ENCODE results near the gene BTBD10. TPM values are rescaled to one million over a fixed set of nuclear protein-coding genes. Genes with fewer than 3 reads are reported as not detected.
"Not testable (repeated sequence)": the region's sequence is repeated elsewhere in the genome, so short reads cannot be mapped to it uniquely, and the experiment has no call there.

The BTBD10 gene
- total and polyA plus RNA-seq, 2 experiments from 2014 or later = 21.3 to 44.1 TPM

DNA sequence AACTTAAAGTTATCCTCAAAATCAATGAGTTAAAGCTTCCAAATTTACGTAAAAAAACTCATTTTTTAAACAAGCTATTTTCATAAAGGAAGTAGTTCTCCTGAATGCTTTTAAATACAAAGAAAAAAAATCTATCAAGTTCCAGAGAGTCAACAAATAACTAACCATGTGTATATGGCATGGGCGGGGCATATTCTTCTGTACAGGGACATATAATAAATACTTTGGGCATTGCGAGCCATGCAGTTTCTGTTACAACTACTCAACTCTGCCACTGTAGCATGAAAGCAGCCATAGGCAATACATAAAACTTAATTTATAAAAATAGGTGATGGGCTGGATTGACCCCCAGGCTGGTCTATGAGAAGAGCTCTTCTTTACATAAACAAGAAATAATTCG lies 57.8 kb downstream of the BTBD10 start:
- no peak for DNase-seq (ENCODE audit: low spot score)
- Histone ChIP-seq H3K27me3 (no peaks in the 10 kb centered on the region), H3K4me1 (ENCODE audit: insufficient read depth) (no peaks in the 10 kb centered on the region), H3K4me3 (no peak overlapping the region), H3K27ac (no peak overlapping the region), H3K9me3 (ENCODE audit: low read depth) (no peaks in the 10 kb centered on the region), H3K4me2 (no peak overlapping the region), H3K79me2 (no peaks in the 10 kb centered on the region), H3K9me2 (replicated peaks; ENCODE audit: insufficient read depth) (no peaks in the 10 kb centered on the region), H2AFZ (no peak overlapping the region), H3K36me3 (replicated peaks; ENCODE audit: insufficient read depth, low read depth) (no peaks in the 10 kb centered on the region), H4K20me1 (ENCODE audit: insufficient read depth, poor library complexity, severe bottlenecking) (no peaks in the 10 kb centered on the region)
- WGBS (ENCODE audit: low lambda C conversion rate, missing lambda C conversion rate) = 96% methylated on average over 4 of the region's 4 CpGs
- TF ChIP-seq EZH2phosphoT487 (IDR thresholded peaks at IDR 0.05; ENCODE audit: low read depth, severe bottlenecking, unreplicated experiment) (no peak), EZH2 (IDR thresholded peaks at IDR 0.05; ENCODE audit: borderline replicate concordance) (no peak), CTCF (IDR thresholded peaks at IDR 0.05; ENCODE audit: poor library complexity) (no peak)

- not testable (repeated sequence) for H3K9me3 ChIP-seq (ENCODE audit: low read depth); H3K27me3 ChIP-seq; H4K20me1 ChIP-seq (ENCODE audit: insufficient read depth, poor library complexity, severe bottlenecking); H3K79me2 ChIP-seq; DNase-seq (ENCODE audit: low spot score); H3K9me2 ChIP-seq (replicated peaks; ENCODE audit: insufficient read depth); H3K36me3 ChIP-seq (replicated peaks; ENCODE audit: insufficient read depth, low read depth); H3K4me2 ChIP-seq; H3K4me1 ChIP-seq (ENCODE audit: insufficient read depth); H2AFZ ChIP-seq; H3K27ac ChIP-seq; H3K4me3 ChIP-seq
Measured at GRCh38 chr11:13398335-13398734, 64.7 kb downstream of the BTBD10 start.

GRCh38 chr11:13391217-13391616 lies 71.8 kb downstream of the BTBD10 start:
- Histone ChIP-seq H3K4me1 (ENCODE audit: insufficient read depth) (no peaks in the 10 kb centered on the region), H3K36me3 (replicated peaks; ENCODE audit: insufficient read depth, low read depth) (no peaks in the 10 kb centered on the region), H3K4me3 (no peak overlapping the region), H4K20me1 (ENCODE audit: insufficient read depth, poor library complexity, severe bottlenecking) (no peaks in the 10 kb centered on the region), H3K9me3 (ENCODE audit: low read depth) (no peaks in the 10 kb centered on the region), H3K27me3 (no peaks in the 10 kb centered on the region), H2AFZ (no peak overlapping the region), H3K4me2 (no peak overlapping the region), H3K9me2 (replicated peaks; ENCODE audit: insufficient read depth) (no peaks in the 10 kb centered on the region), H3K27ac (no peak overlapping the region), H3K79me2 (no peaks in the 10 kb centered on the region)
- WGBS (ENCODE audit: low lambda C conversion rate, missing lambda C conversion rate) = 86% methylated on average over 1 of the region's 1 CpG
- no peak for DNase-seq (ENCODE audit: low spot score)
- TF ChIP-seq EZH2 (IDR thresholded peaks at IDR 0.05; ENCODE audit: borderline replicate concordance) (no peak), CTCF (IDR thresholded peaks at IDR 0.05; ENCODE audit: poor library complexity) (no peak), EZH2phosphoT487 (IDR thresholded peaks at IDR 0.05; ENCODE audit: low read depth, severe bottlenecking, unreplicated experiment) (no peak)

DNA sequence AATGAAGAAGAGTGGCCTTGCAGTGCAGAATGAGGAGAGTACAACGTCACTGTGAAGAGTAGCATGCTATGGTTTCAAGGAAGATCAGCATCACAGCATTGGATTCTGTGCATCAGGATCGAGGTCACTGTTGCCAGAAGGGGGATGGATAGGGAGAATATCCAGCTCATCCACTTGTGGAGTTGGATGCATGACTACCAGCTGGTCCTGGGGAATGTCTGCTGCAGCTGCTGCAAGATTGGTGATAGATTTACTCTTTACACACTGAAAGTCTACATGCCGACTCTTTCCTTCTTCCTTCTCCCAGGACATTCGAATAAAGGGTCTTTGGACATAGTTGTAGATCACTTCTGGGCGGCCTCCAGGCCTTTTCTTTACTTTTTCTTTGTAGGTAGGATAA lies 74.3 kb downstream of the BTBD10 start:
- Histone ChIP-seq H3K27me3 (no peaks in the 10 kb centered on the region), H3K79me2 (no peaks in the 10 kb centered on the region), H3K4me2 (no peak overlapping the region), H3K9me3 (ENCODE audit: low read depth) (no peaks in the 10 kb centered on the region), H3K27ac (no peak overlapping the region), H3K9me2 (replicated peaks; ENCODE audit: insufficient read depth) (no peaks in the 10 kb centered on the region), H3K4me3 (no peak overlapping the region), H3K4me1 (ENCODE audit: insufficient read depth) (no peaks in the 10 kb centered on the region), H4K20me1 (ENCODE audit: insufficient read depth, poor library complexity, severe bottlenecking) (no peaks in the 10 kb centered on the region), H3K36me3 (replicated peaks; ENCODE audit: insufficient read depth, low read depth) (no peaks in the 10 kb centered on the region), H2AFZ (no peak overlapping the region)
- DNase-seq (ENCODE audit: low spot score) = no peak
- 91% methylated on average over 5 of the region's 5 CpGs for WGBS (ENCODE audit: low lambda C conversion rate, missing lambda C conversion rate)
- TF ChIP-seq CTCF (IDR thresholded peaks at IDR 0.05; ENCODE audit: poor library complexity) (no peak), EZH2phosphoT487 (IDR thresholded peaks at IDR 0.05; ENCODE audit: low read depth, severe bottlenecking, unreplicated experiment) (no peak), EZH2 (IDR thresholded peaks at IDR 0.05; ENCODE audit: borderline replicate concordance) (no peak)
